A549 treated with AZD9567 at 1 μM for 4 hours (cell line): ENCODE results near the gene ALDH9A1. TPM values are rescaled to one million over a fixed set of nuclear protein-coding genes. Genes with fewer than 3 reads are reported as not detected.

Source experiments
- total RNA-seq: library from RNA; stranded (reverse); fragments of 200-300 nt; extraction: Qiagen RNA extraction; gene quantifications from 5 replicates; pipeline ENCODE4 v1.2.3, GENCODE V29; 2022; ENCODE audit not compliant: insufficient read depth

The ALDH9A1 gene
- total RNA-seq, result 42.4 to 46.3 TPM (median 43.4 TPM) in 5 replicates

GRCh38 chr1:165697881-165698760, at the start of gene ALDH9A1:
Gene ALDH9A1 (minus strand): TSS chr1:165698562. CDS start chr1:165698558, 4 bp downstream.

GRCh38 chr1:165630629-165631341, 67.6 kb downstream of the ALDH9A1 start, which contains the start of gene MGST3:
Gene MGST3 (plus strand): TSS chr1:165631234. CDS start chr1:165649848, 18,614 bp downstream.

Other genes starting within 250 kb of the ALDH9A1 start
- gene LRRC52, start 154.6 kb downstream of the ALDH9A1 start, total RNA-seq, result not detected in 5 replicates
- gene MGST3, start 67.3 kb downstream of the ALDH9A1 start, total RNA-seq, result 201 to 255 TPM (median 203 TPM) in 5 replicates
- 159 to 178 TPM (median 161 TPM) in 5 replicates for gene TMCO1, start 70.3 kb upstream of the ALDH9A1 start, total RNA-seq
- gene UCK2, start 129.1 kb upstream of the ALDH9A1 start, total RNA-seq, result 111 to 115 TPM (median 113 TPM) in 5 replicates